Activated T-cell treated with anti-CD3 and anti-CD28 coated beads for 1 hour (primary cell): ENCODE results near the gene OAS2.

Experiments used
- DNase-seq: peaks from one replicate; pipeline ENCODE4 v3.0.0-alpha.2; 2020; ENCODE audit warnings: low read depth

The OAS2 gene

DNA sequence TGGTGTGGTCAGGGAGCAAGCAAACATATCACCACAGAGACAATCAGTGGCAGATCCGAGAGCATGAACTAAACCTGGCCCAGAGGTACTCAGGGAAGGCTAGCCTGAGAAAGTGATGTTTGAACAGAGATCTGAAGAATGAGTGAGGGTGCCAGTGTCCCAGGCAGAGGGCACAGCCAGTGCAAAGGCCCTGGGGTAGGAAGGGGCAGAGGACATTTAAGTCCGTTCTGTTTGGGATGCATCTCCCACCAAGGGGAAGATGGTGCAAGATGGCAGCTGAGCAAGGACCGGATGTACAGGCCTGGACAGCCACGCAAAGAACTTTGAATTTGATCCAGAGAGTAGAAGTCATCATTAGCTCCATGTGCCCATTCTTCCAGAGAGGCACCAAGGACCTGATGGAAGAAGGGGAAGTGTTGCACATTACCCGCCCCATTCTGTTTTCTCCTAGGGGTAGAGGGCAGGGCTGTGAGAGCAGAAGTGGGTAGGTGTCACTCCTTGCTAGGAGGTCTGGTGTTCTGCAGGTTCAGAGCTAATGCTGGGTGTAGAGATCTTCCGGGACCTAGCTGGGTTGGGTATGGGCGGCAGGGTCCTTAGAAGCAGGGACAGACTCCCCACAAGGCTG, 82.1 kb downstream of the OAS2 start:
- no peak for DNase-seq

DNA sequence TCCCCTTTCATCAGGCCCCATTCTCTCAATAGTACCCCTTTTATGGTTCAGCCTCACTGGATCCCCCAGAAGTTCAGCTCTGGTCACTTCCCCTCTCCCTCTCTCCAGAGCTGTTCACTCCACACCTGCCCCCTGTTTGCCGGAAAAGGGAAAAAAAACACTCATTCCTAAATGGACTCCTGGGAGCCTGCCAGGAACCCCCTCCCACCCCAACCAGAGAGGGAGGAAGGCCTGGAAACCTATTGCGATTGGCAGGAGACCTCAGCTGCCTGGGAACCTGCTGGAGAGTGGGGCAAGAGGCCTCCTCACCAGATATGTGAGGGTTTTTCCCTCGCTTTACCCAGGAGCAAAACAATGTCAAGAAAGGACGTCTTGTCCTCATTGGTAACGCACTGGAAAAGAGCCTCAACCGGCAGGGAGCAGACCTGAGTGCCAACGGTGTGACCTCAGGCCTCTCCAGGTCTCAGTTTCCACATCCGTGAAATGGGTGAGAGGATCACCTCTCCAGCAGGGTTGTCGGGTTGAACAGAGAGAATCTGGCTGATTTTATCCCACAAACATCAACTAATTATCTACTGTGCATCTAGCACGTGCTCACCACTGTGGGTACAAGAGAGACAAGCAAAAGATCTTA, 82.9 kb downstream of the OAS2 start:
- no peak for DNase-seq
